ENCODE data around the gene C15orf40. TPM values are rescaled to one million over a fixed set of nuclear protein-coding genes. Genes with fewer than 3 reads are reported as not detected.

Gene C15orf40
- total RNA-seq, 1 experiment from 2014 or later = 27.5 TPM

- TF ChIP-seq FOXP4 (CRISPR knock-in tag; IDR thresholded peaks at IDR 0.05) = no peak
- no peak for TF ChIP-seq MXD4 (CRISPR knock-in tag; IDR thresholded peaks at IDR 0.05; ENCODE audit: borderline replicate concordance)
- TF ChIP-seq ZNF317 (CRISPR knock-in tag; IDR thresholded peaks at IDR 0.05; ENCODE audit: borderline replicate concordance, low read depth) = no peak
- TF ChIP-seq FOXP1 (CRISPR knock-in tag; IDR thresholded peaks at IDR 0.05; ENCODE audit: borderline replicate concordance) = no peak
- TF ChIP-seq, protein P1, sequence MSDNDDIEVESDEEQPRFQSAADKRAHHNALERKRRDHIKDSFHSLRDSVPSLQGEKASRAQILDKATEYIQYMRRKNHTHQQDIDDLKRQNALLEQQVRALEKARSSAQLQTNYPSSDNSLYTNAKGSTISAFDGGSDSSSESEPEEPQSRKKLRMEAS (CRISPR knock-in tag; IDR thresholded peaks at IDR 0.05) = no peak
- TF ChIP-seq, protein P2, sequence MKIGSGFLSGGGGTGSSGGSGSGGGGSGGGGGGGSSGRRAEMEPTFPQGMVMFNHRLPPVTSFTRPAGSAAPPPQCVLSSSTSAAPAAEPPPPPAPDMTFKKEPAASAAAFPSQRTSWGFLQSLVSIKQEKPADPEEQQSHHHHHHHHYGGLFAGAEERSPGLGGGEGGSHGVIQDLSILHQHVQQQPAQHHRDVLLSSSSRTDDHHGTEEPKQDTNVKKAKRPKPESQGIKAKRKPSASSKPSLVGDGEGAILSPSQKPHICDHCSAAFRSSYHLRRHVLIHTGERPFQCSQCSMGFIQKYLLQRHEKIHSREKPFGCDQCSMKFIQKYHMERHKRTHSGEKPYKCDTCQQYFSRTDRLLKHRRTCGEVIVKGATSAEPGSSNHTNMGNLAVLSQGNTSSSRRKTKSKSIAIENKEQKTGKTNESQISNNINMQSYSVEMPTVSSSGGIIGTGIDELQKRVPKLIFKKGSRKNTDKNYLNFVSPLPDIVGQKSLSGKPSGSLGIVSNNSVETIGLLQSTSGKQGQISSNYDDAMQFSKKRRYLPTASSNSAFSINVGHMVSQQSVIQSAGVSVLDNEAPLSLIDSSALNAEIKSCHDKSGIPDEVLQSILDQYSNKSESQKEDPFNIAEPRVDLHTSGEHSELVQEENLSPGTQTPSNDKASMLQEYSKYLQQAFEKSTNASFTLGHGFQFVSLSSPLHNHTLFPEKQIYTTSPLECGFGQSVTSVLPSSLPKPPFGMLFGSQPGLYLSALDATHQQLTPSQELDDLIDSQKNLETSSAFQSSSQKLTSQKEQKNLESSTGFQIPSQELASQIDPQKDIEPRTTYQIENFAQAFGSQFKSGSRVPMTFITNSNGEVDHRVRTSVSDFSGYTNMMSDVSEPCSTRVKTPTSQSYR (CRISPR knock-in tag; IDR thresholded peaks at IDR 0.05) = no peak
- no peak for TF ChIP-seq USF1 (CRISPR knock-in tag; IDR thresholded peaks at IDR 0.05)
These were observed 59.8 kb downstream of the C15orf40 start (continued) for GRCh38 chr15:82951472-82952157.

- Mint-ChIP-seq H3K4me3 (no peak overlapping the region), H3K36me3 (no peaks in the 10 kb centered on the region), H3K4me1 (no peaks in the 10 kb centered on the region), H3K27me3 (ENCODE audit: low read depth) (peaks cover 15% of the 10 kb centered on the region), H3K9me3 (no peaks in the 10 kb centered on the region), H3K27ac (no peak overlapping the region)
- ATAC-seq (no peak), DNase-seq (ENCODE audit: low spot score) (no peak)
- TF ChIP-seq ZNF396 (CRISPR knock-in tag; IDR thresholded peaks at IDR 0.05; ENCODE audit: borderline replicate concordance) (no peak), SMAD3 (CRISPR knock-in tag; IDR thresholded peaks at IDR 0.05; ENCODE audit: borderline replicate concordance) (no peak)
- CTCF ChIA-PET = no interaction called here
- POLR2A ChIA-PET = no interaction called here
These were observed 60.6 kb downstream of the C15orf40 start for GRCh38 chr15:82950746-82951370.

- no peaks in the 10 kb centered on the region for H3K4me1 Mint-ChIP-seq
- ChIA-PET POLR2A (no interaction called here), CTCF (no interaction called here)
- no peak for TF ChIP-seq USF2 (CRISPR knock-in tag; IDR thresholded peaks at IDR 0.05)
- no peak for TF ChIP-seq JUN (CRISPR knock-in tag; IDR thresholded peaks at IDR 0.05)
- no peak for DNase-seq (ENCODE audit: low spot score)
- H3K27me3 Mint-ChIP-seq (ENCODE audit: low read depth) = peaks cover 15% of the 10 kb centered on the region
- H3K9me3 Mint-ChIP-seq = no peaks in the 10 kb centered on the region
- no peak overlapping the region for H3K27ac Mint-ChIP-seq
- H3K4me3 Mint-ChIP-seq = no peak overlapping the region
- H3K36me3 Mint-ChIP-seq = no peaks in the 10 kb centered on the region
- no peak for ATAC-seq
These were observed 61.1 kb downstream of the C15orf40 start for GRCh38 chr15:82950295-82950694.

DNA sequence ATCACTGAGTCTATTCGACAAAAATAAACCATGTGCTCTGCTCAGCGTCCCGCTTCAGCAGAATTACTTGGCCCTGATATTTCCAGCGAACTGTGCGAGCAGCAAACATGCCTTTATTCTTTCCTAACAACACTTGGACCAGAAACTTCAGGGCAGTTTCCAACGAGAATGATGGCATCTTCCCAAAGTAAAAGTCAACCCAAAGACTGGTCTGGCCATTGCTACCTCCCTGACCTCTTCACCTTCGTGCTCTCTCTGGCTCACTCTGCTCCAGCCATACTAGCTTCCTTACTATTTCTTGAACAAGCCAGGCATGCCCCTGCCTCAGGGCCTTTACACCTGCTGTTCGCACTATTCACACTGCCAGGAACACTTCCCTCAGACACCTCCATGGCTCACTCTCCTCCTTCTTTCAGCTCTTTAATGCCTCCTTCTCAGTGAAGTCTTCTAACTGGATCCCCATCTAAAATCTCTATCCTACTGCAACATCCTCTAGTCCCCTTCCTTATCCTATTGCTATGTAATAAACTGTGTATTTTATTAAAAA lies 65.2 kb downstream of the C15orf40 start:
- Mint-ChIP-seq H3K27me3 (ENCODE audit: low read depth) (no peaks in the 10 kb centered on the region), H3K4me3 (no peak overlapping the region), H3K27ac (no peak overlapping the region), H3K36me3 (no peaks in the 10 kb centered on the region), H3K4me1 (0 out of 2 replicates have a peak, but pooled peaks cover 3% of the 10 kb centered on the region), H3K9me3 (no peaks in the 10 kb centered on the region)
- DNase-seq (ENCODE audit: low spot score) = no peak
- ChIA-PET CTCF (interaction anchor here (1.3 kb wide), 1 partner anchor 13 kb away, joined by 3 read pairs; no protein-coding TSS in a partner anchor), POLR2A (no interaction called here)
- no peak for ATAC-seq
- TF ChIP-seq OVOL2 (CRISPR knock-in tag; IDR thresholded peaks at IDR 0.05; ENCODE audit: borderline replicate concordance) (no peak), FOXP1 (CRISPR knock-in tag; IDR thresholded peaks at IDR 0.05; ENCODE audit: borderline replicate concordance) (no peak), ZNF232 (CRISPR knock-in tag; IDR thresholded peaks at IDR 0.05) (no peak), GTF2I (CRISPR knock-in tag; conservative IDR thresholded peaks at IDR 0.05) (no peak), IRF1 (CRISPR knock-in tag; IDR thresholded peaks at IDR 0.05) (no peak)
- TF ChIP-seq, protein P3, sequence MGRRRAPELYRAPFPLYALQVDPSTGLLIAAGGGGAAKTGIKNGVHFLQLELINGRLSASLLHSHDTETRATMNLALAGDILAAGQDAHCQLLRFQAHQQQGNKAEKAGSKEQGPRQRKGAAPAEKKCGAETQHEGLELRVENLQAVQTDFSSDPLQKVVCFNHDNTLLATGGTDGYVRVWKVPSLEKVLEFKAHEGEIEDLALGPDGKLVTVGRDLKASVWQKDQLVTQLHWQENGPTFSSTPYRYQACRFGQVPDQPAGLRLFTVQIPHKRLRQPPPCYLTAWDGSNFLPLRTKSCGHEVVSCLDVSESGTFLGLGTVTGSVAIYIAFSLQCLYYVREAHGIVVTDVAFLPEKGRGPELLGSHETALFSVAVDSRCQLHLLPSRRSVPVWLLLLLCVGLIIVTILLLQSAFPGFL (CRISPR knock-in tag; IDR thresholded peaks at IDR 0.05; ENCODE audit: borderline replicate concordance) = no peak
- TF ChIP-seq, protein P4, sequence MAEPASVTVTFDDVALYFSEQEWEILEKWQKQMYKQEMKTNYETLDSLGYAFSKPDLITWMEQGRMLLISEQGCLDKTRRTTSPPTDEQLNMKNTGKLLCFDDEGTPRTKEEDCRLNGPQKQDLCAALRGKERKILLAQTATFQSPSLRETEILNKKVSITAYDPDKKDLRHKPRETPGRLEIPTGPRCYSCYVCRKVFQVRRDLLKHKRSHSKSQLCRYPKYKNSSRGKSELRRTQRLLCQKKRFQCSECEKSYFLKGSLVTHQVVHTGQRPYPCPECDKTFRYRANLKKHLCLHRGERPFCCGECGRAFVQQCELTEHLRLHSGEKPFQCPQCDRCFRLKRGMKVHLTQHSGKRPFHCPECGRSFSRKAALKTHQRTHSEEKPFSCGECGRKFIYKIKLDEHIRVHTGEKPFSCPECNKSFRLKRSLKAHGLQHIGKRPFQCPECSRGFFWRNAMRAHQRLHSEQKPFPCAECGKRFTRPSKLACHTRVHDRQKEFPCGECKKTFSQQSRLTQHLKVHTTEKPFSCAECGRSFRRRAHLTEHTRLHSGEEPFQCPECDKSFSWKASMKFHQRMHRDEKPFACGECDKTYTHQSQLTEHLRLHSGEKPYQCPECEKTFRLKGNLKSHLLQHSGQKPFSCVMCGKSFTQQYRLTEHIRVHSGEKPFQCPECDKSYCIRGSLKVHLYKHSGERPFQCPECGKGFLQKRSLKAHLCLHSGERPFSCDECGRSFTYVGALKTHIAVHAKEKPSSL (CRISPR knock-in tag; conservative IDR thresholded peaks at IDR 0.05) = no peak

All from WTC11 (cell line).